DMS79 (cell line): ENCODE measurements around the gene OR56A1.

ENCODE experiments used
- DNase-seq: peaks from one replicate; lab custom pipeline; 2025; lab: John Stamatoyannopoulos, UW

OR56A1 gene

GRCh38 chr11:5989203-5989602 is 41.4 kb downstream of the OR56A1 start:
- no peak for DNase-seq

- no peak for DNase-seq
Measured at GRCh38 chr11:5986885-5987284, 43.7 kb downstream of the OR56A1 start, which contains the start of gene OR52L1. TSS of gene OR52L1 (minus strand) at chr11:5986985. CDS start at chr11:5986930, 55 bp downstream.

- no peak for DNase-seq
Measured at GRCh38 chr11:5983443-5983842, 47.1 kb downstream of the OR56A1 start.

- DNase-seq = no peak
Measured at GRCh38 chr11:5973530-5973929, 57.0 kb downstream of the OR56A1 start.
